Globus pallidus (tissue), 1 donor: ENCODE data around the gene WWOX.
"Not testable (repeated sequence)": the region's sequence is repeated elsewhere in the genome, so short reads cannot be mapped to it uniquely, and the experiment has no call there.

Experiments
- DNase-seq: peaks from one replicate; pipeline ENCODE4 v3.0.0-alpha.2; 2015; ENCODE audit warnings: low spot score

Gene WWOX

DNA sequence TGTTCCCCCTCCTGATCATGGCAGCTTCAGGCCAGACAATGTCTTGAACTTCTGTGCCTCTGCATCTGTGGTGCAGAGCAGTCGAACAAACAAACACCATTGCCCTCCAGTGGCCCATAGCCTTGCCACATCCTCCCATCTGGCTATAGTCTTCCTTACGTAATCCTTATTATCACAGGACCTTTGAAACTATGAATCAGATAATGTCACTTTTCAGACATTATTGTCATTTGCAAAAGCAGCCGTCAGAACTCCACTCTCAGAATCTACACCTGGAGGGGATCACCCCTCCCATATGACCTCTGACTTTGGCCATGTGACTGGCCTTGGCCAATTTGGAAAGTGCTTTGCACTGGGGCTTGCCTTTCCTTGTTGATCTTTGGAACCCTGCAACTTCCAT is 1113.8 kb downstream of the WWOX start:
- DNase-seq = peak; percentile 60

GRCh38 chr16:79215289-79215688 is 1115.8 kb downstream of the WWOX start:
- no peak for DNase-seq

- no peak for DNase-seq
Measured at GRCh38 chr16:79217375-79218011, 1118.0 kb downstream of the WWOX start.

DNA sequence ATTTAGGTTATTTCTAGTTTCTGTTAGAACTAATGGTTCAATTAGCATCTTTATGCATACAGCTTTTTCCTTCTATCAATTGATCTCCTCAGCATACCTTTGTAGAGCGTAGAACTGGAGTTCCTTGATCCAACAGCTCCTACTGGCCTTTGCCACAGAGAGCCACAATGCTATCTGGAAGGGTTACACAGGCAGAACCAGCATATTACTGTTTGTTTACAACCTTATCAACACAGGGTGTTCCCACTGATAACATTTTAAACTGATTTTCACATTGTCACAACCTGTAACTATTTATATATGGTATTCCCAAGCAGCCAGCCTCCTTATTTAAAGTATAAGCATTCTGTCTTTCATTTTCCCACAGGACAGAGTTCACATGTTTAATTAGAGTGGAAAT is 1118.9 kb downstream of the WWOX start:
- no peak for DNase-seq

- not testable (repeated sequence) for DNase-seq
Measured at GRCh38 chr16:79225994-79226393, 1126.5 kb downstream of the WWOX start.

DNA sequence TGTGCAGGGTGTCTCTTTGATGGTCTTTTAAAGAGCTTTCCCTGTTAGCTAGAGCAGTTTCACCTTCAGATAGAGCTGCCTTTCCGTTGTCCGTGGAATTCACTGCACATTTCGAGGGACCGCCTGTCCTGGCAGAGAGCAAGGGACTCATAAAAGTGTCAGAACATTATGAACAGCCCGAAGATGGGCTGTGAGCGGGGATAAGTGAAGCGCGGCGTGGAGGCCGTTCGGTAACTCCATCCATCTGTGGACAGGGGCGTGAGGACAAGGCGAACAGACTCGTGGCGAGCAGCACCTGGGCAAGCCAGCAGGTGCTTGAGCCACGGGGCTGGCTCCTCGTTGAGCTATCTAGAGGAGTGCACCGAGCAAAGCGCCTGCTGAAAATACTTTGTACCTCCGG is 1129.9 kb downstream of the WWOX start:
- DNase-seq = no peak

DNA sequence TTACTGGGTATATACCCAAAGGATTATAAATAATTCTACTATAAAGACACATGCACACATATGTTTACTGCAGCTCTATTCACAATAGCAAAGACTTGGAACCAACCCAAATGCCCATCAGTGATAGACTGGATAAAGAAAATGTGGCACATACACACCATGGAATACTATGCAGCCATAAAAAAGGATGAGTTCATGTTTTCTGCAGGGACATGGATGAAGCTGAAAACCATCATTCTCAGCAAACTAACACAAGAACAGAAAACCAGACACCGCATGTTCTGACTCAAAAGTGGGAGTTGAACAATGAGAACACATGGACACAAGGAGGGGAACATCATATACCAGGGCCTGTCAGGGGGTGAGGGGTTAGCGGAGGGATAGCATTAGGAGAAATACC is 1146.2 kb downstream of the WWOX start:
- not testable (repeated sequence) for DNase-seq

DNA sequence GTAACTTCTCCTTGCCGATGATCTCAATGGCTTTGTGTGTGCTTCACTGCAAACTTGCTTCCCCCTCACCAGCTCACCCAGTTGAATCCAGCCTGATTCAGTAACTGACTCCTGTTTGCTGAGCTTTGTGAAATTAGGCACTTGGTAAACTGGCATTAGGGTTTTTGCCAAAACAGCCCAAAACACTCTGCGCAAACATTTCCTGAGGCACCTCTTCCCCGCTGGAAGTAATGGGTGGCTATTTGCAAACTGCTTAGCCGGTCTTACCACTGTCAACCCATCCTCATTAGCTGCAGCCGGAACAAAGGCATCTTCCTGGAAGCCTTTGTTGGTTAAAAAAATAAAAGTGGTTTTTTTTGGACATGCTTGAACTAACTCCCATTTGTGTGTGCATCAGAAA is 1147.9 kb downstream of the WWOX start:
- no peak for DNase-seq

GRCh38 chr16:79248351-79248750 is 1148.9 kb downstream of the WWOX start:
- no peak for DNase-seq

DNA sequence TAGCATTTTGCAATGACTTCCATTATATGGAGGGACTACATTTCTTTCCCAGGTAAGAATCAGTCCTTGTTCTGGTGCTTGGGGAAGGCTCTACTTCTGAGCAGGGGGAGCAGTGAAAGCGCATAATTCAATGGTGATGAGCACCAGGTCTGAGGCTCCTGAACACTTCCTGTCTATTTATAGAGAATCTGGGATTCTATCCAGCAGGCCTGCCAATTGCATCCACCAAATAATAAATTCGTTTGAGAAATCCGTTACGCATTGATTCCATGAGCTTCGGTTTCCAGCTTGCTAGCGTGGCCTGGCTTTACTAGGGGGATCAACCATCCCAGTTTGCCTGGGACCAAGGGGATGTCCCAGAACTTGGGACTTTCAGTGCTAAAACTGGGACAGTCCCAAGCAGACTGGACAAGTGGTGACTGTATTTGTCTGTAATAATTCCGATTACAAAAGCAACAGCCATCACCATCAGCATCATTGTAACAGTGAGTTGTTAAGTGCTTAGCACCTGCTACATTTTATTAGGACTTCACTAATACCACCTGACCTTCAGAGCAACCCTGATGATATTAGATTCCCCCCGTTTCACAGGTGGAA is 1151.1 kb downstream of the WWOX start:
- DNase-seq = no peak

- no peak for DNase-seq
Measured at GRCh38 chr16:79253100-79253631, 1153.7 kb downstream of the WWOX start.

- DNase-seq = no peak
Measured at GRCh38 chr16:79257953-79258490, 1158.6 kb downstream of the WWOX start.

GRCh38 chr16:79260890-79261289 is 1161.4 kb downstream of the WWOX start:
- not testable (repeated sequence) for DNase-seq

DNA sequence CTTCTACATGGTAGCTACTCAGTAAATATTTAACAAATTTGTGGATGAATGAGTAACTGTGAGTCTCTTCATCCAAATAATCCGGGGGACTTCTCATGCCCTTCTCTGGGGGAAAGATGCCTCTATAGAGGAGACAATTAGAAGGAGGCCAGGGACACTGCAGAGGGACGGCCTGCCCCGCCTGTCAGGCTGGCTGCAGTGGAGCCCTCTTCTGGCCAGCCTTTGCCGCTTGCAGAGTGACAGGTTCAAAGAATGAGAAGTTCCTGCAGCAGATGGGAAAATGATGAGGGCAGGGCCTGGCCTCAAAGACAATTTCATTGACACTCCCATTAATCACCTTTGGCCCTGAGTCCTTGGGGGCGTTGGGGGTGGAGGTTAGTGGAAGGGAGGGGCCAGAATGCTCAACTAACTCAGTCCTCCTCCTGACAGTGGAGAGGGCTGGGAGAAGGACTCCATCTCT is 1162.1 kb downstream of the WWOX start:
- DNase-seq = no peak

DNA sequence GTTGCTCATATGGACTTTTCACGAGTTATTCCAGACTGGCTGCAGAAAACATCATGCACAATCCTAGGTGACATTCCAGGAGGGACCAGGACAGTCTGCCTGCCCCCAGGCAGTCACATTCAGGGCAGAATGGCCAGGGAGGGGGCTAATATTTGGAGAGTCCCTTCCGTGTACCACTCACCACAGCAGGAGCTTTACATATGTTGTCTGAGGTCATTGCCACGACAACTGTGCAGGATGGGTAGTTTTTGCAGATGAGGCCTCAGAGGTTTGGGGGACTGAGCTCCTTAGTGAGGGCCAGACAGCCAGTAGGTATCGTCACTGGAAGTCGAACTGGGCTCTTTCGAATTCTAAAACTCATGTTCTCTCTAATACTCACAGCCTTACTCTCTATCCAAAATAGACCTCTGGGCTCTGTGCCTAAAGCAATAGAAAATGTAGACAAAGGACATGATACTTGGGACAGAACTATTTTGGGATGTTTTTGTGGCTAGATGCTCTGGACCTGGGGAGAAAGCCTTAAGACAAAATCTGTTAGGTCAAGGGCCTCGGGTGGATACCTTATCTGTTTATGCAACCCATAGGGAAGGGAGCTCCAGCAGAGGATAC is 1162.6 kb downstream of the WWOX start:
- no peak for DNase-seq
